Occipital lobe (tissue), 2 donors: ENCODE results near the gene EFCAB6. TPM values are rescaled to one million over a fixed set of nuclear protein-coding genes. Genes with fewer than 3 reads are reported as not detected.
A peak's percentile ranks its signal among the peaks of the same experiment; 100 is the strongest.

ENCODE experiments used
- DNase-seq: peaks from one replicate; lab custom pipeline; 2025; lab: John Stamatoyannopoulos, UW
- total RNA-seq: library from RNA; depleted of rRNA; stranded (reverse); fragments of >200 nt; gene quantifications from one replicate; pipeline ENCODE4 v1.2.3, GENCODE V29; 2014

Gene EFCAB6
- total RNA-seq, 1 donor from 2014 or later, result 8.3 TPM

GRCh38 chr22:43817402-43817801 is 5.3 kb upstream of the EFCAB6 start:
- DNase-seq, result no peak

DNA sequence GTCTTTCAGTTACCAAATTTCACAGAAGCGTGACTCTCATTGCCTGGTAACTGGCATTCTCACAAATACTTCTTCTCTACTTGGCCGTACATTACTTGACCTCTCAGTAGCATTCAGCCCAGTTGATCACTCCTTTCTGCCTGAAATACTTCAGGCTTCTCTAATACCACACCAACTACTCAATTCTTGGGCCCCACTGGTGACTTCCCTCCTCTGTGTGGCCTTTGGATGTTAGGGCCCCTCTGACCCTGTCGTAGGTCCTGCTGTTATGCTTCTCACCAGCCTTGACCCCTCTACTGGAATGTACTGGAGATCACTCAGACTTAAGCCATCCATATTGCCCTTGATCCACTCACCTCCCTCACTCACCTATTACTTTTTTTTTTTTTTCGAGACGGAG is 2.2 kb upstream of the EFCAB6 start:
- no peak for DNase-seq

DNA sequence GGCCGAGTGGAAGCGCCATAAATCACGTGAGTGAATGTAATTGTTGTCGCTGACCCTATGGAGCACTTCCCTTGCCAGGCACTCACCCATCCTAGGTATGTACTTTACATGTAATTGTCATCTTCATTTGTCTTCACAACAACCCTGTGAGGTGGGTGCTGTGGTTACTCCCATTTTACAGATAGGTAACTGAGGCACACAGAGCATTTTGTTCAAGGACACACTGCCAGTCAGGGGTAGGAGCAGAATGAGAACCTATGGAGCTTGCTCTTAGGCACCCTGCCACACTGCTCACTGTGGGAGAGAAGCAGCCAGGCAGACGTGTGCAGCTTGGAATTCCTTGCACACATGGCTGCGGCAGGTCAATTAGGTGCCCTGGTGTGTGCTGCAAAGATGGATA is 785 bp upstream of the EFCAB6 start:
- no peak for DNase-seq

- DNase-seq, result no peak
These were observed 342 bp downstream of the EFCAB6 start for GRCh38 chr22:43811777-43812148.

DNA sequence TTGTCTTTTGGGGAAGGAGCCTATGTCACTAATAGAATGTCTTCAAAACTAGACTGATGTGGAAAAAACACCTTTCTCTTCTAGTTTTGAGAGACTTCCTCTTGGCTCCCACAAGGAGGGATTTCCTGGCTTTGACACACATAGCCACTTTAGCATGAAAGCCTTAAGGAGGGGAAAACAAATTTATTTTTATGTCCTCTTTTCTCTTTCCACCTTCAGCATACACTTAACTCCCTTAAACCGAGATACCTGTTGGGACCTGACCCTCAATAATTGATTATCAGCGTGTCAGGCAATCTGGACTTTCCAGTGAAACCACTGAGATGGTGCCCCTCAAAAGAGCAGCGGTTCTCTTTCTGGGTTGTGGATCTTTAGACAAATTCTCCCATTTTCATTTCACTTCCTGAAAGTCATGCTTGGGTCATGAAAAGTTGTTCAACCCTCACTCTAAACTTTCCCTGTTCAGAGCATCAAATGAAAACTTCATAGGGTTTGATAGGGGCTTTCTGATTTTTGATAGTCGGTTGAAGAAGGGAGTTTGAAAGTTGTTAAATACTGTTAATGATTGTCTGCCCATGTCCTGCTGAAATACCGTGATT is 9.1 kb downstream of the EFCAB6 start:
- DNase-seq, result no peak

DNA sequence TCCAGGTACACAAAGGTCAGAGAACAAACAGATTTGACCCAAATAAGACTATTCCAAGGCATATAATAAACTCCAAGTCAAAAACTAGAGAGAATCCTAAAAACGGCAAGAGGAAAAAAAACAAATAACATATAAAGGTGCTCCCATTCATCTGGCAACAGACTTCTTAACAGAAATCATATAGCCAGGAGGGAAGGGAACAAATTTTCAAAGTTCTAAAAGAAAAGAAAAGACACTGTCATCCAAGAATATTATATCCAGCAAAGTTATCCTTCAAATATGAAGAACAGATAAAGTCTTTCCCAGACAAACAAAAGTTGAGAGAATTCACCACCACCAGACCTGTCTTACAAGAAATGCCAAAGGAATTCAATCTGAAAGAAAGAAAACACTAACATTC is 11.1 kb downstream of the EFCAB6 start:
- no peak for DNase-seq

- DNase-seq, result no peak
These were observed 13.6 kb downstream of the EFCAB6 start for GRCh38 chr22:43798492-43798891.

DNA sequence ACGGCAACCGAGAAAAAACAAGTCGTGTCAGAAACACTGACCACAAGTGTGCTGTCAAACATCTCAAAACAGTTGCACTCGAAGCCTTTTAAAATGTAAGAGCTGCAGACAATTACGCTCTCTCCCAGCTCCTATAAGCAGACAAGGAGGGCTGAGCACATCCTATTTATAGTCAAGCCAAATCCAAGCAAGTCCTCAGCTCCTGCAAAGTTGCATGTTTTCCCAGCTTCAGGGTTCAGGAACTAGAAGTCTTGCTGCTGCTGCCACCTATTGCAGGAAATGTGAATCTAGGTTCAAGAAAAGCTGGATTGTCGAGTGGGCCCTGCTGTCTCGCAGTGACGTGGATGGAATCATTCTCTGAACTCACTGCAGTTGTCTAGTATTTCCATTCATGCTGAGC is 15.5 kb downstream of the EFCAB6 start:
- peak; percentile 55 for DNase-seq

DNA sequence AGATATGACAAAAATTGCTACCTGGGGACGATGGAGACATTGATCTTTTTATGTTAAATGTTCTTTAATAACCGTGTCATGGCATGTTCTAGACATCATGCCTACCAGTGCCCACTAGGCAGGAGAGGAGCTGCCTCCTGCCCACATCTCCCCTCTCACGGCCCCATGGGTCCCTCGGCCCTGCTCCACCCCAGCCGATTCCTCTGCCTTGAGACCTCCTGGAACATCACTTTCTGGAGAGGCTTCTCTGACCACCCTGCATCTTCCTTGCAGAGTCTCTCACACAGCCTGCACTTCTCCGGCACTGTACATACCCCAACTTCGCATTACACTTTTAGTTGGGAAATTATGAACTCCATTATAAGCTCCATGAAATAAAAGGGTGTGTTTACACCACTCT is 16.8 kb downstream of the EFCAB6 start:
- no peak for DNase-seq

DNA sequence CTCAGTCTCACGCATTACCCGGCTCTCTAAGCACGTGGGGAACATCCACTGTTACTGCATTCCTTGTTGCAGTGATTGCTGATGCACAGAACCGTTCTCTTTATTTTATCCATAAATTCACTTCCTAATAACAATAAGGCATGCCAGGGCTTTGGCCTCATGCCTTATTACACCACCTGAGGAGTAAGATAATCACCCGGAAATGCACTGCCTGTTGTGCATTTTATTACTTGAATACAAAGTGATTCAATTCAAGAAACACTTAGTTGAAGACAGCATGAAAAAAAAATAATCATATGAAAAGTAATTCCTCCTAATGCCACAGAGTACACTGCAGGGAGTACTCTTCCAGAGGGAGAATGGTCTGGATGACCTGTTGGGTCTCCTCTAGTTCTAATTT is 19.2 kb downstream of the EFCAB6 start:
- DNase-seq, result no peak

DNA sequence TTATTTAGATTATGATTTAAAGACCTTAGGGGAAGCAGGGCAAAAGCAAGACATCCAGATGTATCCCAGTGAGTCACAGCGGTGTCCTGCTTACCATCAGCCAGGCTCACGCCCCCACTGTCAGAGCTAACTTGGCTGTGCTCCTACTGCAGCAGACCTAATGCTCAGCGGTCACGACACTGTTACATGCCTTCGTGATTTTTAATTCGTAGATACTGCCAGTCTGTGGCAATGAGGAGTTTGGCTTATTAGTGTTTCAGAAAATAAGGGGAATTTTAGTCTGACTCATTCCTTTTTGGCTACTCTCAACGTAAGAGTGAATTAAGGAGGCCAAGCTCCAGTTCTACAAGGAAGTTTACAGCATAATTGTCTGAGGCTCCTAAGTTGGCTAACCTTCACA is 22.7 kb downstream of the EFCAB6 start:
- no peak for DNase-seq

GRCh38 chr22:43783777-43784176 is 28.3 kb downstream of the EFCAB6 start:
- DNase-seq, result no peak

DNA sequence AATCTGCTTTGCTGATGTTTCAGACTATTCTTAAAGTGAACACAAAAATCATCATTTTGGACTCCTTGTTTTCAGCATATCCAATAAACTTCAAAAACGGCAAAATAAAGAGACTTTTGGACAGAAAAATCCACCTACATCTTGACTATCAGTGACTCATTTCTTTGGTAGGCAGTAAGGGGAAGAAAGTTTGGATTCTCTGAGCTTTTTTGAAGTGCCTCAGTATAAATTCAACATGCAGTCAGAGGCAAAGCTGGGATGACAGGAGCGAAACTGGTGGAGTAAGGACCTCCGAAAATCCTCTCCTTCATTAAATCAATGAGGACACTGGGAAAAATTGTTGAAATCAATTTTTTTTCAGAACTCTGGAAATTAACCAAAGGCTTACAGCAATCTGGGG is 29.7 kb downstream of the EFCAB6 start:
- DNase-seq, result no peak

- peak; percentile 35 for DNase-seq
These were observed 34.8 kb downstream of the EFCAB6 start for GRCh38 chr22:43777286-43777685.

DNA sequence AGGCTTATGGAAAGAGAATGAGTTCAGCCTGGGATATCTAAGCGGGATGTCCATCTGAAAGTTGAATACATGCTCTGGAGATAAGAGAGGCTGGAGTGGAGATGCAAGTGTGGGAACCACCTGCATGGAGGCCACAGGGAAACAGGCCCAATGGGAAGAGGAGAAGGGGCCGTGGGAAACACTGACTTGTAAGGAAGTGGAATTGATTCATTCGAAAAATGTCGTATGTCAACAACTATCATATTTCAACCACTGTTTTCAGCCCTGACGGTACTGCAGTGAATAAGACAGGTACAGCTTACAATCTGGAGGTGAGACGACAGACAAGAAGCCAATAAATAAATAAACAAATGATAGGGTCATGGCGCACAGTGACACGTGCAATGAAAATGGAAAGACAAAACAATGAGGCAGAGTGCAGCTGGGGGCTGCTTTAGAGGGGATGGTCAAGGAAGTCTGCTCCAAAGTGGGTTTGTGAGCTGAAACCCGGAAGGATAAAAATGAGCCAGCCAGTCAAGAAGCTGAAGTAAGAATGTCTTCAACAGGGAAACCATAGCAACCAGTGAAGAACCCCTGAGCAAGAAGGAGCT is 35.9 kb downstream of the EFCAB6 start:
- no peak for DNase-seq

DNA sequence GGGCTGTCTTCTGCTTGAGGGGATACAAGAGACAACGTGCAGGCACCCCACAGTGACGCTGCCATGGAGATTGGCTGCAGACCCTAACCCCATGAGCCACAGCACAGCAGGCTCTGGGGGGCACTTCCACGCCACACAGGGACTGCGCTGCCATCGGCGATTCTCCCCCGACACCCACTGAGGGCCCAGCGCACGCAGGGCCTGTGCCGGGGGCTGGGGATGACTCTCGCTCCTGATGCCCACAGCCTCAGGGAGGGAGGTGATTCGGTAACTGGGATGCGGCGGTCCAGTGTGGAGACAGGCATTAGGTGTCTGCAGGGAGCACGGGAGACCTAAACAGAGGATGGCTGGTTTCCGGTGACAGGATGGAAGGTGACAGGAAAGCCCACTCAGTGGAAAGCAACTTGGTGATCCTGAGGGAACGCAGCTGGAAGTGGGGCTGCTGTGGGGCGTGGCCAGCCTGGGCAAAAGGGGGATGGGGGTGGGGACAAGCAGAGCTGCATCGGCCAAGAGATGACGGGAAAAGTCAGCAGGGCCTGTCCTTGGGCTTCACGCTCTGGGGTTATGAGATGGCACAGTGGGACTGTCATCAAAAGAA is 37.7 kb downstream of the EFCAB6 start:
- DNase-seq, result no peak

GRCh38 chr22:43772831-43773230 is 39.3 kb downstream of the EFCAB6 start:
- DNase-seq, result no peak

DNA sequence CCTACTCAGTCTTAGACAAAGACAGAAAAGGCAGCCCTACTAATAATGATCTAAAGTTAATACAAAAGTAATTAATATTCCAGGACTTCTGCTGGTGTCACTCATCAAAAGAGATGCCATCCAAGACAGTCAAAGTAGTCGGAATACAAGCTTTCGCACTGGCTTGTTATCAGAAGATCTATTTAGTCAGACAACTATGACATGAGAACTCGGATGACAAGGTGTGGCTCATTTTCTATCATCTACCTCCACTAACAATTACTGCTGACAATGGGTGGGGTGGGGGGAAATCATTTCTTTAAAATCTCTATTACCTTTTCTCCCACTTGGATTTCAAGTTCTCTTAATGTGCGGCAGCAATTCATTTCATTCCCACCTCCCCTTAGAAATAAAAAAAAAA is 56.7 kb downstream of the EFCAB6 start:
- no peak for DNase-seq

DNA sequence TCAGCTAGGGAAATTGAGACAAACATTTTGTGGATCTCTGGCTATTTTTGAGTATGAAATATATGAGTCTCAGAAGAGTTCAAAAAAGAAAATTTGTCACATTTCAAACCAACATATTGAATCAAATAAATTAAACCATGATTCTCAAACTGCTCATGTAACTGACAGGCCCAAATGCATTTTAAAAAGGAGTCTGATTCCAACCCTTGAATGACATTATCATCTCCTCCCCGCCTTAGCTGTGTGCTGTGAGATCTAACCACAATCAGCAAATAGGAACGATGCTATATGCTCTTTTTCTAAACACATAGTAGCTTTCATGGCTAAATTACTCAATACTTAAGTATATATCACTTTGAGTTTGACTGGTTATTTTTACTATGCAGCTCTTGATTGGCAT is 57.1 kb downstream of the EFCAB6 start:
- no peak for DNase-seq

- no peak for DNase-seq
These were observed 57.9 kb downstream of the EFCAB6 start for GRCh38 chr22:43754176-43754575.

- no peak for DNase-seq
These were observed 58.4 kb downstream of the EFCAB6 start for GRCh38 chr22:43753688-43754087.

- no peak for DNase-seq
These were observed 61.4 kb downstream of the EFCAB6 start for GRCh38 chr22:43750751-43751150.

DNA sequence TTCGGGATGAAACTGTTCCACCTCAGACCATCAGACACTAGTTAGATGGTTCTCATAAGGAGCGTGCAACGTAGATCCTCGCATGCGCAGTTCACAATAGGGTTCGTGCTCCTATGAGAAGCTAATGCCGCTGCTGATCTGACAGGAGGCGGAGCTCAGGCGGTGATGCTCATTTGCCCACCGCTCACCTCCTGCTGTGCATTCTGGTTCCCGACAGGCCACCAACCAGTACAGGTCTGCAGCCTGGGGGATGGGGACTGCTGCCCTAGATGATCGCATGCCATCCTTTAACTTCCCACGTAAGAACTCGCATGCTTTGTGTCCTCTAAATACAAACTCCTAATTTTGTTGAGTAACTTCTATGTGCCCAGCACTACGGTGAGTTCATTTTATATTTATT is 62.6 kb downstream of the EFCAB6 start:
- DNase-seq, result no peak

- no peak for DNase-seq
These were observed 64.2 kb downstream of the EFCAB6 start for GRCh38 chr22:43747877-43748276.
